Stimulated activated CD8-positive, alpha-beta memory T cell treated with anti-CD3 and anti-CD28 coated beads, Interleukin-4, amount 100 ng/mL, for 48 hours (primary cell): ENCODE data around the gene RUNX2.
"Not testable (repeated sequence)": the region's sequence is repeated elsewhere in the genome, so short reads cannot be mapped to it uniquely, and the experiment has no call there.

Source experiments
- DNase-seq: peaks from one replicate; pipeline ENCODE4 v3.0.0-alpha.2; 2020

RUNX2 gene

GRCh38 chr6:45531999-45532595 is 204.0 kb downstream of the RUNX2 start:
- no peak for DNase-seq

GRCh38 chr6:45532721-45533210 is 204.6 kb downstream of the RUNX2 start:
- no peak for DNase-seq

- no peak for DNase-seq
Measured at GRCh38 chr6:45533386-45533785, 205.3 kb downstream of the RUNX2 start.

- DNase-seq = no peak
Measured at GRCh38 chr6:45535933-45536332, 207.8 kb downstream of the RUNX2 start.

GRCh38 chr6:45537539-45537938 is 209.4 kb downstream of the RUNX2 start:
- no peak for DNase-seq

GRCh38 chr6:45538641-45539547 is 210.8 kb downstream of the RUNX2 start:
- DNase-seq = no peak

GRCh38 chr6:45540375-45540920 is 212.3 kb downstream of the RUNX2 start:
- DNase-seq = no peak

- no peak for DNase-seq
Measured at GRCh38 chr6:45541934-45542333, 213.8 kb downstream of the RUNX2 start.

- DNase-seq = no peak
Measured at GRCh38 chr6:45543298-45544235, 215.4 kb downstream of the RUNX2 start.

- no peak for DNase-seq
Measured at GRCh38 chr6:45545416-45545815, 217.3 kb downstream of the RUNX2 start.

- no peak for DNase-seq
Measured at GRCh38 chr6:45548657-45549515, 220.8 kb downstream of the RUNX2 start.

- DNase-seq = no peak
Measured at GRCh38 chr6:45552536-45552935, 224.4 kb downstream of the RUNX2 start.

GRCh38 chr6:45553730-45554344 is 225.7 kb downstream of the RUNX2 start:
- no peak for DNase-seq

GRCh38 chr6:45554591-45554990 is 226.5 kb downstream of the RUNX2 start:
- no peak for DNase-seq

GRCh38 chr6:45555981-45556771 is 228.0 kb downstream of the RUNX2 start:
- DNase-seq = no peak

- no peak for DNase-seq
Measured at GRCh38 chr6:45556828-45557227, 228.7 kb downstream of the RUNX2 start.

GRCh38 chr6:45557454-45557853 is 229.3 kb downstream of the RUNX2 start:
- DNase-seq = no peak

GRCh38 chr6:45558858-45559257 is 230.7 kb downstream of the RUNX2 start:
- DNase-seq = no peak

GRCh38 chr6:45560321-45560820 is 232.2 kb downstream of the RUNX2 start:
- not testable (repeated sequence) for DNase-seq

- DNase-seq = no peak
Measured at GRCh38 chr6:45562171-45562570, 234.0 kb downstream of the RUNX2 start.
